LNCaP clone FGC (cell line): ENCODE measurements around the gene SPAG4.

Experiments
- DNase-seq: peaks from one replicate; pipeline ENCODE4 v3.0.0-alpha.2; 2011; ENCODE audit warnings: low read depth
- H3K4me3 ChIP-seq: 2 replicates; pipeline ENCODE4 v1.5.1; 2011; ENCODE audit warnings: mild to moderate bottlenecking, low read depth, low read length, control low read depth
- TF ChIP-seq, protein P1 (sequence below): IDR thresholded peaks from 2 replicates; pipeline ENCODE4 v1.5.1; 2012; ENCODE audit warnings: mild to moderate bottlenecking; ENCODE audit not compliant: control insufficient read depth, insufficient read depth; ENCODE audit errors: extremely low read depth

The SPAG4 gene

DNA sequence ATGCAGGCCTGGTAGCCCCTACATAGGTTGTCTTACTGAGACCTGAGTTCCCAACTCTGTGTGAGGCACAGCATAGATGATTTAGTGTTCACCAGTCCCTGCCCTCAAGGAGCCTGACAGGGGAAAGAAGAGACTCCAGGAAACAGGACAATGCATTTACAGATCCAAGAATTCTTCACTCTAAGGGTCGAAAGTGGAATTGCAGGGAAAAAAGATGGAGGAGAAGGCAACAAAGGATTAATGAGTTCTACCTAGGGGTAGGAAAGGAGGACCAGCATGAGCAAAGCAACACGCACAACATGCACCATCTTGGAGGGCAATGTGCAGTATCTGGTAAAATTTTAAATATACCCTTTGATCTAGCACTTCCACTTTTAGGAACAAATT, 5.9 kb downstream of the SPAG4 start:
- TF ChIP-seq, protein P1, sequence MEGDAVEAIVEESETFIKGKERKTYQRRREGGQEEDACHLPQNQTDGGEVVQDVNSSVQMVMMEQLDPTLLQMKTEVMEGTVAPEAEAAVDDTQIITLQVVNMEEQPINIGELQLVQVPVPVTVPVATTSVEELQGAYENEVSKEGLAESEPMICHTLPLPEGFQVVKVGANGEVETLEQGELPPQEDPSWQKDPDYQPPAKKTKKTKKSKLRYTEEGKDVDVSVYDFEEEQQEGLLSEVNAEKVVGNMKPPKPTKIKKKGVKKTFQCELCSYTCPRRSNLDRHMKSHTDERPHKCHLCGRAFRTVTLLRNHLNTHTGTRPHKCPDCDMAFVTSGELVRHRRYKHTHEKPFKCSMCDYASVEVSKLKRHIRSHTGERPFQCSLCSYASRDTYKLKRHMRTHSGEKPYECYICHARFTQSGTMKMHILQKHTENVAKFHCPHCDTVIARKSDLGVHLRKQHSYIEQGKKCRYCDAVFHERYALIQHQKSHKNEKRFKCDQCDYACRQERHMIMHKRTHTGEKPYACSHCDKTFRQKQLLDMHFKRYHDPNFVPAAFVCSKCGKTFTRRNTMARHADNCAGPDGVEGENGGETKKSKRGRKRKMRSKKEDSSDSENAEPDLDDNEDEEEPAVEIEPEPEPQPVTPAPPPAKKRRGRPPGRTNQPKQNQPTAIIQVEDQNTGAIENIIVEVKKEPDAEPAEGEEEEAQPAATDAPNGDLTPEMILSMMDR, result no peak
- no peak overlapping the region for H3K4me3 ChIP-seq
- no peak for DNase-seq

DNA sequence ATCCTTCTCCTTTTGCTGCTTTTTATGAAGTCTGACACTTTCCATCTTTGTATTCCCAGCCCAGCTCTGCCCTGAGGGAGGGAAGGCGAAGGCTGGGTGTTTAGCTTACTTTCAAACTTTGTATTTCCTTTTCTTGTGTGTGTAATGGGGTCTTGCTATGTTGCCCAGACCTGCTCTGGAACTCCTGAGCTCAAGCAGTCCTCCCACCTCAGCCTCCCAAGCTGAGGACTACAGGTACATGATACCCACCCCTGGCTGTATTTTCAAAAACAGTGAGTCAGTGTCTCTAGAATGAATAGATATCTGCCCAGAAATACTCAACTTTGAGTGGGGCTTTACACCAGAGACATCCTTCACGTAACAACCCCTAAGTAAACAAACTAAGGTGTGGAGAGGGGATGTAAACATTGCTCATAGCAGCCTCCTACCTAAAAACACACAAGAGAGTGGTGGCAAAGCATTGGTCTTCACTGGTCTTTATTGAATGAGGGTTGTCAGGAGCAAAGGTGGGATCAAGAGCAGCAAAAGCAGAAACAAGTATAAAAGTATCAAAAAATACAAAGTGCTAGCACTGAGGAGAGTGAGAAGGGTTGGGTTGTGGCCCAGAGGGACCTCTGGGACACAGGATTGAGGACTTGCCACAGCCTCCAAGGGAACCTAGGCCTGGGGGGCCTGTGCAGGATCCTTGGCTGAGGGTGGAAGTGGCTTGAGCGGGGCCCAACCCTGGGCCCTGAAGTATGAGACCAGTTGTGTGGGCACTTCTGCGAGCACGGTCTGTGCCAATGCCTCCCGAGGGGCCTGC, 10.2 kb downstream of the SPAG4 start:
- TF ChIP-seq, protein P1, result no peak
- H3K4me3 ChIP-seq, result no peak overlapping the region
- DNase-seq, result no peak

DNA sequence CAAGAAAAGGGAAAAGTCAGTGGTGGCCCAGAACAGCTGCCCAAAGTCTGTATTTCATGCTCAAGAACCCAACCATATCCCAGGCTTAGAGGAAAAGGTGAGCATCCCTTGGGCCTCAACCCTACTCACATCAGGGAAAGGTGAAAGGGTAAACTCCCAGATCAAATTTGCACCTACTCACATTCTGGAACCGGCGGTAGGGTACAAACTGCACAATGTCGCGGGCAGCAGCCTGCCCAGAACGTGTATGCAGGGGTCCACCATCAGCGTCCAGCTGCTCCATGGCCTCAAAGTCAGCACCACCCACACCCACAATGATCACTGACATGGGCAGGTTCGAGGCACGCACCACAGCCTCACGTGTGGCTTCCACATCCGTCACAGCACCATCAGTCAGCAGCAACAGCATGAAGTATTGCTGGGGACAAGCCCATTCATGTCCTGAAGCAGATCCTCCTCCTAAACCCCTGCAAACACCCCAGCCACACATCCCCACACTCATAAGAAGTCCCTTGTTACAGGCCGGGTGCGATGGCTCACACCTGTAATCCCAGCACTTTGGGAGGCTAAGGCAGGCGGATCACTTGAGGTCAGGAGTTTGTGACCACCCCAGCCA, 10.9 kb downstream of the SPAG4 start:
- TF ChIP-seq, protein P1, result no peak
- H3K4me3 ChIP-seq, result no peak overlapping the region
- DNase-seq, result no peak

DNA sequence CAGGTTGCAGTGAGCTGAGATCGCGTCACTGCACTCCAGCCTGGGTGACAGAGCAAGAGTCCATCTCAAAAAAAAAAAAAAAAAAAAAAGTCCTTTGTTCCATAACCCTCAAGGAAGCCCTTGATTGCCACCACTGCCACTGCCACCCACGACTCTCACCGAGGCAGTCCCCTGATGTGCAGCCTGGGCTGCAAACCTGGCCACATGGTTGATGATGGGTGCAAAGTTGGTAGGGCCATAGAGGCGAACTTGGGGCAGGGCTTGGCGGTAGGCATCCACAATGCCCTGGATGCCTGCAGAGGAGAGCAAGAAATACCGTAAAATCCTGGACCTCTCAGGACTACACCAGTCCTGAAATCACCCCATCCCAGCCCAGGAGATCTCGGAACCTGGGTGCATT, 11.5 kb downstream of the SPAG4 start:
- TF ChIP-seq, protein P1, result no peak
- no peak overlapping the region for H3K4me3 ChIP-seq
- no peak for DNase-seq

DNA sequence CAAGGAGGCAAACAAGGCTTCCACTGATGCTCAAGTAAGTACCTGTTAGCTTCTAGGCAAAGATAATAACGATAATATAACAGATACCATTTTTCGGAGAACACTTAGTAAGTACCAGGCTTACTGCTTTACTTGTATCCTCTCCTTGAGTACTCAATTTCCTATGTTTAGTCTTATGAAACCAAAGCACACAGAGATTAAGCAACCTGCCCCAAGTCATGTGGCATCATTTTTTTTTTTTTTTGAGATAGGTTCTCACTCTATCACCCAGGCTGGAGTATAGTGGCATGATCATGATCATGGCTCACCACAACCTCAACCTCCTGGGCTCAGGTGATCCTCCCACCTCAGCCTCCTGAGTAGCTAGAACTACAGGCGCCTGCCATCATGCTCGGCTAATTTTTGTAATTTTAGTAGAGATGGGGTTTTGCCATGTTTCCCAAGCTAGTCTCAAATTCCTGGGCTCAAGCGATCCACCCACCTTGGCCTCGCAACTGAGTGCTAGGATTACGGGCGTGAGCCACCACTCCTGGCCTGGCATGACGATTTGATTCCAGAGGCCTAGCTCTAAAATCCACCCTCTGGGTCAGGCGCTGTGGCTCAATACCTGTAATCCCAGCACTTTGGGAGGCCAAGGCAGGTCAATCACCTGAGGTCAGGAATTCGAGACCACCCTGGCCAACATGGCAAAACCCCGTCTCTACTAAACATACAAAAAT, 14.0 kb downstream of the SPAG4 start:
- TF ChIP-seq, protein P1, result no peak
- DNase-seq, result no peak
- H3K4me3 ChIP-seq, result no peak overlapping the region

DNA sequence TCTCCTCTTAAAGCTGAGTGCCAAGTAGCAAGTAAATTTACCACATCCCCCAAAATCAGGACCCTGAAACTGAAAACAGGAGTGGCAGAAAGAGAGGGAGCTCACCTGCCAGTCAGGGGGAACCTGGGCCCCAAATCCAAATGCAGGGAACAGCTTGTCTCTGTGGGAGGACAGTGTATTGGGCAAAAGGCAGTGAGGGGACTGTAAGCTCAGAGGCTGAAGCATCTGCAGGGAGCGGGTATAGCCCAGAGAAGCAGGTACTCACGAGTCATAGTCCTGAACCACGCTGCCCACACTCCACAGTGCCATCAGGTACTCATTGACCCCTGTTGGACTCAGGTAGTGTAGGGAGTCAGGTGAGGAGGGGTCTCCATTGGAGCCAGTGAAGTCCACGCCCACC, 15.0 kb downstream of the SPAG4 start:
- TF ChIP-seq, protein P1, result no peak
- no peak overlapping the region for H3K4me3 ChIP-seq
- DNase-seq, result no peak
